PFSK-1 (cell line): ENCODE results near the gene NR0B2. TPM values are rescaled to one million over a fixed set of nuclear protein-coding genes. Genes with fewer than 3 reads are reported as not detected.

Experiments
- FOXP2 ChIP-seq: optimal IDR thresholded peaks from 2 replicates; pipeline ENCODE3; 2011; ENCODE audit warnings: borderline replicate concordance, control low read depth, inconsistent platforms; ENCODE audit not compliant: insufficient read depth; ENCODE audit errors: extremely low read length, extremely low read depth
- POLR2AphosphoS5 ChIP-seq: IDR thresholded peaks from 2 replicates; pipeline ENCODE4 v1.6.1; 2012; ENCODE audit warnings: low read depth, mild to moderate bottlenecking, control low read depth, low read length, moderate library complexity
- SIN3A ChIP-seq: IDR thresholded peaks from 2 replicates; pipeline ENCODE4 v1.6.1; 2012; ENCODE audit warnings: mild to moderate bottlenecking, low read length, moderate library complexity, borderline replicate concordance; ENCODE audit not compliant: insufficient read depth
- TAF1 ChIP-seq: IDR thresholded peaks from 2 replicates; pipeline ENCODE4 v1.6.1; 2012; ENCODE audit warnings: low read length, control low read depth, borderline replicate concordance; ENCODE audit not compliant: insufficient read depth
- polyA plus RNA-seq: library from polyadenylated mRNA; unstranded; fragments of >200 nt; gene quantifications from one replicate; pipeline ENCODE4 v1.2.1, GENCODE V29; 2012; ENCODE audit warnings: low read depth, missing spikeins; ENCODE audit not compliant: insufficient read length
- TF ChIP-seq, protein P1 (sequence below), 2 experiments: IDR thresholded peaks; 2 replicates each; pipeline versions ENCODE4 v1.6.1 to v1.8.0; 2011 to 2012; ENCODE audit warnings: low read depth in 2 of 2, low read length in 2 of 2, control low read depth in 1 of 2, inconsistent platforms in 1 of 2, mild to moderate bottlenecking in 1 of 2, moderate library complexity in 1 of 2; ENCODE audit not compliant: insufficient read depth in 1 of 2

Gene NR0B2, protein sequence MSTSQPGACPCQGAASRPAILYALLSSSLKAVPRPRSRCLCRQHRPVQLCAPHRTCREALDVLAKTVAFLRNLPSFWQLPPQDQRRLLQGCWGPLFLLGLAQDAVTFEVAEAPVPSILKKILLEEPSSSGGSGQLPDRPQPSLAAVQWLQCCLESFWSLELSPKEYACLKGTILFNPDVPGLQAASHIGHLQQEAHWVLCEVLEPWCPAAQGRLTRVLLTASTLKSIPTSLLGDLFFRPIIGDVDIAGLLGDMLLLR
- not detected for polyA plus RNA-seq

DNA sequence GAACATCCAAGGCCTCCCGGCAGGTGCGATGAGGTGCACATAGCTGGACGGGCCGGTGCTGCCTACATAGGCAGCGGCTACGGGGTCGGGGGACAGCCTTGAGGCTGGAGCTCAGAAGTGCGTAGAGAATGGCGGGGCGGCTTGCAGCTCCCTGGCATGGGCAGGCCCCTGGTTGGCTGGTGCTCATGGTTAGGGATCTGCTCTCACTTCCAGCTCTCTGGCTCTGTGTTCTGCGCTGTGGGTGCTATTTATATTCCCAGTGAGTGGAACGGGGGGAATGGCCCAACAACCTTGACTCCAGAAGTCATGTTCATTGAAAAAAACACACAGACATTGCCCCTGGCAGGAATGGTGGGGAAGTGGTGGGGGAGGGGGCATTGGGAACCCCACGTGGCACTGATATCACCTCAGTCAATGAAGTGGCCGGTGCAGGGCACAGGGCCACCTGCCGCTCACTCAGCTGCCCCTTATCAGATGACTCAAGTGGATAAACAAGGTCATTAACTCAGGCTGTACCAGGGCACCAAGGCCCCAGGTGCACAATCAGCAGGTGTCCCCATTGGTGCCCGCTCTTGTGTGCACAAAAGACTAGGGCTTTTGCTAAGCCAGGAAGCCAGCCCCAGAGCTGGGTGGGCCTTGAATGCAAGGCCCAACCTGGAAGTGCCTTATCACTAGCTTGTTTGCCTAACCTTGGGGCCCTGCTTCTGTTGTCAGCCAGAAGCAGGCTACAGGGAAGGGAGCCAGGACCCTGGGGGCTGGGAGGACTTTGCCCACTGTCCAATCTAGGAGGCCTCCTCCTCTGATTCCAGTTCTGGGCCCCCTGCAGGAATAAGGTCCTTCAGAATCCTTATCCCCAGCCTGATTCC is at the start of gene NR0B2:
Gene NR0B2 (minus strand): TSS at position 222 of the 866 bp plus-strand sequence. CDS start 35 bp downstream, at position 187.
- no peak for TF ChIP-seq FOXP2
- TF ChIP-seq, protein P1, sequence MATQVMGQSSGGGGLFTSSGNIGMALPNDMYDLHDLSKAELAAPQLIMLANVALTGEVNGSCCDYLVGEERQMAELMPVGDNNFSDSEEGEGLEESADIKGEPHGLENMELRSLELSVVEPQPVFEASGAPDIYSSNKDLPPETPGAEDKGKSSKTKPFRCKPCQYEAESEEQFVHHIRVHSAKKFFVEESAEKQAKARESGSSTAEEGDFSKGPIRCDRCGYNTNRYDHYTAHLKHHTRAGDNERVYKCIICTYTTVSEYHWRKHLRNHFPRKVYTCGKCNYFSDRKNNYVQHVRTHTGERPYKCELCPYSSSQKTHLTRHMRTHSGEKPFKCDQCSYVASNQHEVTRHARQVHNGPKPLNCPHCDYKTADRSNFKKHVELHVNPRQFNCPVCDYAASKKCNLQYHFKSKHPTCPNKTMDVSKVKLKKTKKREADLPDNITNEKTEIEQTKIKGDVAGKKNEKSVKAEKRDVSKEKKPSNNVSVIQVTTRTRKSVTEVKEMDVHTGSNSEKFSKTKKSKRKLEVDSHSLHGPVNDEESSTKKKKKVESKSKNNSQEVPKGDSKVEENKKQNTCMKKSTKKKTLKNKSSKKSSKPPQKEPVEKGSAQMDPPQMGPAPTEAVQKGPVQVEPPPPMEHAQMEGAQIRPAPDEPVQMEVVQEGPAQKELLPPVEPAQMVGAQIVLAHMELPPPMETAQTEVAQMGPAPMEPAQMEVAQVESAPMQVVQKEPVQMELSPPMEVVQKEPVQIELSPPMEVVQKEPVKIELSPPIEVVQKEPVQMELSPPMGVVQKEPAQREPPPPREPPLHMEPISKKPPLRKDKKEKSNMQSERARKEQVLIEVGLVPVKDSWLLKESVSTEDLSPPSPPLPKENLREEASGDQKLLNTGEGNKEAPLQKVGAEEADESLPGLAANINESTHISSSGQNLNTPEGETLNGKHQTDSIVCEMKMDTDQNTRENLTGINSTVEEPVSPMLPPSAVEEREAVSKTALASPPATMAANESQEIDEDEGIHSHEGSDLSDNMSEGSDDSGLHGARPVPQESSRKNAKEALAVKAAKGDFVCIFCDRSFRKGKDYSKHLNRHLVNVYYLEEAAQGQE (IDR thresholded peaks at IDR 0.05; ENCODE audit: insufficient read depth in 1 of 2, low read depth in 2 of 2, low read length in 2 of 2): no peak
- no peak for TF ChIP-seq TAF1
- no peak for TF ChIP-seq SIN3A
- no peak for TF ChIP-seq POLR2AphosphoS5

DNA sequence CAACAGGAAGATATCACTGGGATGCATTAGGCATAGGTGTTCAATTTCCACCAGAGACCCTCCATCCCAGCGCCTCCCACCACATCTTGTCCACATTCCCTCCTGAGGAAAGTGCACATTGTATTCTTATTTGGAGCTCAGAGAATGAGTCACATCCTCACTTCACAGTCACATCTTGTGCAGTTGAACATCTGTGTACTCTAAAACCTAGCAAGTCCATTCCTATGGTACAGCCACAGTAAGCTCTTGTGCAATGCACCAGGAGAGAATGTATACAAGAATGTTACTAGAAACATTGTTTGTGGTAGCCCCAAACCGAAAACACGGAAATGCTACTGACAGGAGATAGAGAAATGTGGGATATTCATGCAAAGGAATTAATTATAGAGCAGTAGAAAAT is 48.1 kb upstream of the NR0B2 start:
- TF ChIP-seq, protein P1 (IDR thresholded peaks at IDR 0.05; ENCODE audit: insufficient read depth in 1 of 2, low read depth in 2 of 2, low read length in 2 of 2): no peak
- TF ChIP-seq SIN3A (no peak), TAF1 (no peak), POLR2AphosphoS5 (no peak), FOXP2 (no peak)

DNA sequence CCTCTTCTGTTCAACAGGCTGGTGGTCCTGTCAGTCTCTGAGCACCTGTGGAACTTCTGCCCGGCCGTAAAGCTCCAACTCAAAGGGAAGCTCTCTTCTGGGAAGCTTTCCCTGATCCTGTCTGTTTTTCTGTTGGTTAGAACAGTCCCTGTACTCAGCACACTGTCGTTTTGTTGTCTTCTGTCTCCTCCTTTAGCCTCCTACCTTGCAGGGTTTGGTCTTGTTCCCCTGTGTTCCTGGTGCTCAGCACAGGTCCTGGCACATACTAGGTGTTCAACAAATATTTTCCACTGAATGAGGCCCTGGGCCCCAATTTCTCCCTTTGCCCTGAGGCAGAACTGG is 46.8 kb upstream of the NR0B2 start:
- TF ChIP-seq FOXP2 (no peak), TAF1 (no peak), SIN3A (no peak), POLR2AphosphoS5 (no peak)
- TF ChIP-seq, protein P1 (IDR thresholded peaks at IDR 0.05; ENCODE audit: insufficient read depth in 1 of 2, low read depth in 2 of 2, low read length in 2 of 2): no peak

DNA sequence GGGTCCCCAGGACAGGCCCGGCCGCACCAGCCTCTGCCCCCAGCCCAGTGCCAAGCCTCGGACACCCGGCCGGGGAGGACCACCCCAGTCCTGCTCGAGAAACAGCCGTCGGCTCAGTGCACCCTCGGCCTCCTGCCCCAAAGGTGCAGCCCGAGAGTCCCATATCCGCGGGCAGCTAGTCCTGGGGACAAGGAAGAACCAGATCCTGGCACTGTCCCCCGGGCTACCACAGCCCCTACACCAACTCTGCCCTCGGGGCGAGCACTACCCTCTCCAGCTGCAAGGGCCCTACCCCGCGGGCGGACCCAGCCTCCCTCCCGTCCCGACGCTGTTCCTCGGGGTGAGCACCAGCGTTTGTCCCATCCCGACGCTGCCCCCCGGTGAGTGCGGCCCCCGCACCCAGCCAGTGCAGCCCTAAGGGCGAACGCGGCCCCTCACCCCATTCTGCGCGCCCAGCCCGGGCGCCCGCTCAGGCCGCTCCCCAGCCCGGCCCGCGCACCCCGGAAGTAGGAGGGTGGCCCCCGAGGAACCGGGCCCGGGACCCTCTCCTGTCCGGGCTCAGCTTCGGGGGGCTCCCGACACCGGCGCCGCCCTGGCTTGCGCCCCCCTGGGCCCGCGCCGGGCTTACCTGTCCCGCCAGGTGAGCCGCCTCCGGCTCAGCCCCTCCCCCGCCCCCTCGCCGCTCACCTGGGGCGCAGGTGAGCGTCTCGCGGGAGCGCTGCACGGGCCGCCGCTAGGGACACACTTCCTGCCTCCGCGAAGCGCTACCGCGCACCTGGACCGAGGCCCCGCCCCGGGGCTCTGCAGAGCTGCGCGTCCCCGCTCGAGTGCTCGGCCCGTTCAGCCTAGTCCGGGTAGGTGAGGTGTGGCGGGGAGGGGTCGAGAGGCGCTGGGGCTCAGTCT is 46.2 kb upstream of the NR0B2 start, which contains the start of gene KDF1:
Gene KDF1 (minus strand): TSS at position 747 of the 903 bp plus-strand sequence. CDS start 8,088 bp downstream, outside the sequence.
- TF ChIP-seq SIN3A (no peak), TAF1 (no peak), POLR2AphosphoS5 (no peak), FOXP2 (no peak)
- TF ChIP-seq, protein P1 (IDR thresholded peaks at IDR 0.05; ENCODE audit: insufficient read depth in 1 of 2, low read depth in 2 of 2, low read length in 2 of 2): no peak
